Neural cell (in vitro differentiated cells): Measurements from ENCODE around the gene ZFYVE21. TPM values are rescaled to one million over a fixed set of nuclear protein-coding genes. Genes with fewer than 3 reads are reported as not detected.

Experiments
- H2AFZ ChIP-seq: fragments of 200-600, 300-800 bp; sonication (generic), shearing (Covaris generic); 2 replicates; pipeline ENCODE4 v1.6.0; 2014; ENCODE audit warnings: low read depth, mild to moderate bottlenecking, antibody characterized with exemption, low read length, moderate library complexity
- H3F3A ChIP-seq: fragments of 200-600 bp; shearing (Covaris generic); 2 replicates; pipeline ENCODE4 v1.6.1; 2016; ENCODE audit warnings: mild to moderate bottlenecking, moderate library complexity, mixed read lengths, antibody characterized with exemption, low read length; ENCODE audit not compliant: insufficient read depth, poor library complexity, severe bottlenecking
- H3K27ac ChIP-seq: fragments of 200-600, 300-800 bp; sonication (generic), shearing (Covaris generic); 2 replicates; pipeline ENCODE4 v1.5.1; 2014; ENCODE audit warnings: mild to moderate bottlenecking, low read length, moderate library complexity
- H3K27me3 ChIP-seq: fragments of 300-800, 200-600 bp; sonication (generic), shearing (Covaris generic); 2 replicates; pipeline ENCODE4 v1.6.0; 2014; ENCODE audit warnings: mild to moderate bottlenecking, low read depth, low read length, moderate library complexity; ENCODE audit not compliant: insufficient read depth
- H3K36me3 ChIP-seq: fragments of 300-800, 200-600 bp; sonication (generic), shearing (Covaris generic); 2 replicates; pipeline ENCODE4 v1.5.1; 2014; ENCODE audit warnings: mild to moderate bottlenecking, antibody characterized with exemption, low read length, moderate library complexity; ENCODE audit not compliant: insufficient read depth
- H3K4me2 ChIP-seq: fragments of 300-800, 200-600 bp; sonication (generic), shearing (Covaris generic); 2 replicates; pipeline ENCODE4 v1.6.0; 2014; ENCODE audit warnings: mild to moderate bottlenecking, low read length
- H3K4me3 ChIP-seq: fragments of 300-800, 200-600 bp; sonication (generic), shearing (Covaris generic); 2 replicates; pipeline ENCODE4 v1.5.1; 2014; ENCODE audit warnings: mild to moderate bottlenecking, low read length, moderate library complexity
- H3K79me2 ChIP-seq: fragments of 200-600 bp; shearing (Covaris generic); replicated peaks from 2 replicates; pipeline ENCODE4 v1.6.0; 2014; ENCODE audit warnings: mild to moderate bottlenecking, low read length, moderate library complexity; ENCODE audit not compliant: insufficient read depth
- H3K9ac ChIP-seq: fragments of 300-800, 200-600 bp; sonication (generic), shearing (Covaris generic); 2 replicates; pipeline ENCODE4 v1.6.1; 2016; ENCODE audit warnings: mild to moderate bottlenecking, low read length, mixed read lengths
- H3K9me2 ChIP-seq: fragments of 200-600 bp; shearing (Covaris generic); 2 replicates; pipeline ENCODE4 v1.6.1; 2016; ENCODE audit warnings: mild to moderate bottlenecking, low read length, mixed read lengths; ENCODE audit not compliant: insufficient read depth
- H3K9me3 ChIP-seq: fragments of 200-600, 300-800 bp; sonication (generic), shearing (Covaris generic); 2 replicates; pipeline ENCODE4 v1.6.1; 2016; ENCODE audit warnings: mild to moderate bottlenecking, mixed run types, low read length, moderate library complexity, mixed read lengths
- H4K20me1 ChIP-seq: fragments of 200-600 bp; shearing (Covaris generic); 2 replicates; pipeline ENCODE4 v1.6.1; 2016; ENCODE audit warnings: mild to moderate bottlenecking, mixed run types; ENCODE audit not compliant: insufficient read depth
- EP300 ChIP-seq: fragments of 450-650 bp; conservative IDR thresholded peaks from 2 replicates; pipeline ENCODE4 v1.6.1; 2014; ENCODE audit warnings: antibody characterized with exemption, mild to moderate bottlenecking, moderate library complexity; ENCODE audit not compliant: poor library complexity, severe bottlenecking
- EZH2 ChIP-seq: fragments of 200-600, 300-800 bp; shearing (Covaris generic), sonication (generic); IDR thresholded peaks from 2 replicates; pipeline ENCODE4 v1.6.1; 2014; ENCODE audit warnings: antibody characterized with exemption, low read length, borderline replicate concordance, mild to moderate bottlenecking; ENCODE audit not compliant: insufficient read depth, poor library complexity, severe bottlenecking
- MXI1 ChIP-seq: fragments of 450-650 bp; conservative IDR thresholded peaks from 2 replicates; pipeline ENCODE4 v1.6.1; 2014; ENCODE audit warnings: antibody characterized with exemption, mild to moderate bottlenecking; ENCODE audit not compliant: poor library complexity, severe bottlenecking
- POLR2AphosphoS5 ChIP-seq: IDR thresholded peaks from 2 replicates; pipeline ENCODE4 v1.6.1; 2012
- RAD21 ChIP-seq: fragments of 450-650 bp; conservative IDR thresholded peaks from 2 replicates; pipeline ENCODE4 v1.6.1; 2014; ENCODE audit warnings: antibody characterized with exemption, mild to moderate bottlenecking, moderate library complexity
- SMC3 ChIP-seq: fragments of 450-650 bp; conservative IDR thresholded peaks from 2 replicates; pipeline ENCODE4 v1.6.1; 2014; ENCODE audit warnings: antibody characterized with exemption, mild to moderate bottlenecking, moderate library complexity; ENCODE audit not compliant: poor library complexity
- TAF1 ChIP-seq: IDR thresholded peaks from 2 replicates; pipeline ENCODE4 v1.6.1; 2012; ENCODE audit warnings: low read depth
- polyA plus RNA-seq: library from polyadenylated mRNA; depleted of rRNA; stranded (reverse); fragments of >200 nt; gene quantifications from 2 replicates; pipeline ENCODE4 v1.2.3, GENCODE V29; 2014
- TF ChIP-seq, protein P1 (sequence below): IDR thresholded peaks from 2 replicates; pipeline ENCODE4 v1.6.1; 2012; ENCODE audit warnings: borderline replicate concordance
- TF ChIP-seq, protein P2 (sequence below): fragments of 450-650 bp; IDR thresholded peaks from 2 replicates; pipeline ENCODE4 v1.5.1; 2014; ENCODE audit warnings: antibody characterized with exemption, mild to moderate bottlenecking, moderate library complexity; ENCODE audit not compliant: poor library complexity, severe bottlenecking

Gene ZFYVE21
- polyA plus RNA-seq, 1 donor from 2014 or later, result 99.7 TPM

DNA sequence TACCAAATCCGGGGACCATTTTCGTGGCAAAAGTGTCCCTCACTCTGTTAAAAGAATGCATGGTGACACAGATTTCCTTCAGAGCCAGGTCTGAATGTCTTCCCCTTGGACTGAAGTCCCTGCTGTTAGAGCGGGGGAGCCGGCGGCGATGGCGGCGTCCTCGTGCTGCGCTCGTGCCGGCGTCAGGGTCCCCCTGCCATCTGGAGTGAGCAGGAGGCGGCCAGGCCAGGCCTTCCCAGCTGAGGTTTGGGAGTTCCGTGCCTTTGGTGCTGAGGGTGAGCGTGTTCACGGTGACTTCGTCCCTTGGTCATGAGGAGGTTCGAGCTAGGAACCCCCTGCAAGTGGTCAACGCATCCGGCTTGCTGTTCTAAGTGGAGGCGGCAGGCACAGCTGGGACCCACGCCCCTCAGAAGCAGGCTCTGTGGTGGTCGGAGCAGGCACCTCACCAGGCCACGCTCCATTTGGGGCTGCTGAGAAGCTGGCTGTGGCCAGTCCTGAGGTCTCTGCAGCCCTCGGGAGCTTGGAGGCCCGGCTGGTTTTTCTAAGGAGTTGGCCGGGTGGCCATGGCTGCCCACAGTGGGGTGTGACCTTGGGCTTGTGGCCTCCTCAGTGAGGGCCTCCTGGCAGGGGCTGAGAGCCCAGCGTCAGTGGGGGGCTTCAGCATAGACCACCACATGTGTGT is 9.5 kb downstream of the ZFYVE21 start:
- no peak overlapping the region for H3K9ac ChIP-seq
- no peaks in the 10 kb centered on the region for H3K27me3 ChIP-seq
- no peaks in the 10 kb centered on the region for H3F3A ChIP-seq
- no peak overlapping the region for H3K27ac ChIP-seq
- H3K9me2 ChIP-seq, result no peaks in the 10 kb centered on the region
- H3K79me2 ChIP-seq, result peaks cover 22% of the 10 kb centered on the region
- no peak overlapping the region for H2AFZ ChIP-seq
- TF ChIP-seq SMC3, result no peak
- no peak for TF ChIP-seq MXI1
- no peak for TF ChIP-seq TAF1
- no peak for TF ChIP-seq RAD21
- TF ChIP-seq, protein P1, sequence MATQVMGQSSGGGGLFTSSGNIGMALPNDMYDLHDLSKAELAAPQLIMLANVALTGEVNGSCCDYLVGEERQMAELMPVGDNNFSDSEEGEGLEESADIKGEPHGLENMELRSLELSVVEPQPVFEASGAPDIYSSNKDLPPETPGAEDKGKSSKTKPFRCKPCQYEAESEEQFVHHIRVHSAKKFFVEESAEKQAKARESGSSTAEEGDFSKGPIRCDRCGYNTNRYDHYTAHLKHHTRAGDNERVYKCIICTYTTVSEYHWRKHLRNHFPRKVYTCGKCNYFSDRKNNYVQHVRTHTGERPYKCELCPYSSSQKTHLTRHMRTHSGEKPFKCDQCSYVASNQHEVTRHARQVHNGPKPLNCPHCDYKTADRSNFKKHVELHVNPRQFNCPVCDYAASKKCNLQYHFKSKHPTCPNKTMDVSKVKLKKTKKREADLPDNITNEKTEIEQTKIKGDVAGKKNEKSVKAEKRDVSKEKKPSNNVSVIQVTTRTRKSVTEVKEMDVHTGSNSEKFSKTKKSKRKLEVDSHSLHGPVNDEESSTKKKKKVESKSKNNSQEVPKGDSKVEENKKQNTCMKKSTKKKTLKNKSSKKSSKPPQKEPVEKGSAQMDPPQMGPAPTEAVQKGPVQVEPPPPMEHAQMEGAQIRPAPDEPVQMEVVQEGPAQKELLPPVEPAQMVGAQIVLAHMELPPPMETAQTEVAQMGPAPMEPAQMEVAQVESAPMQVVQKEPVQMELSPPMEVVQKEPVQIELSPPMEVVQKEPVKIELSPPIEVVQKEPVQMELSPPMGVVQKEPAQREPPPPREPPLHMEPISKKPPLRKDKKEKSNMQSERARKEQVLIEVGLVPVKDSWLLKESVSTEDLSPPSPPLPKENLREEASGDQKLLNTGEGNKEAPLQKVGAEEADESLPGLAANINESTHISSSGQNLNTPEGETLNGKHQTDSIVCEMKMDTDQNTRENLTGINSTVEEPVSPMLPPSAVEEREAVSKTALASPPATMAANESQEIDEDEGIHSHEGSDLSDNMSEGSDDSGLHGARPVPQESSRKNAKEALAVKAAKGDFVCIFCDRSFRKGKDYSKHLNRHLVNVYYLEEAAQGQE, result no peak
- no peak for TF ChIP-seq POLR2AphosphoS5
- no peak for TF ChIP-seq EP300
- no peak for TF ChIP-seq EZH2
- TF ChIP-seq, protein P2, sequence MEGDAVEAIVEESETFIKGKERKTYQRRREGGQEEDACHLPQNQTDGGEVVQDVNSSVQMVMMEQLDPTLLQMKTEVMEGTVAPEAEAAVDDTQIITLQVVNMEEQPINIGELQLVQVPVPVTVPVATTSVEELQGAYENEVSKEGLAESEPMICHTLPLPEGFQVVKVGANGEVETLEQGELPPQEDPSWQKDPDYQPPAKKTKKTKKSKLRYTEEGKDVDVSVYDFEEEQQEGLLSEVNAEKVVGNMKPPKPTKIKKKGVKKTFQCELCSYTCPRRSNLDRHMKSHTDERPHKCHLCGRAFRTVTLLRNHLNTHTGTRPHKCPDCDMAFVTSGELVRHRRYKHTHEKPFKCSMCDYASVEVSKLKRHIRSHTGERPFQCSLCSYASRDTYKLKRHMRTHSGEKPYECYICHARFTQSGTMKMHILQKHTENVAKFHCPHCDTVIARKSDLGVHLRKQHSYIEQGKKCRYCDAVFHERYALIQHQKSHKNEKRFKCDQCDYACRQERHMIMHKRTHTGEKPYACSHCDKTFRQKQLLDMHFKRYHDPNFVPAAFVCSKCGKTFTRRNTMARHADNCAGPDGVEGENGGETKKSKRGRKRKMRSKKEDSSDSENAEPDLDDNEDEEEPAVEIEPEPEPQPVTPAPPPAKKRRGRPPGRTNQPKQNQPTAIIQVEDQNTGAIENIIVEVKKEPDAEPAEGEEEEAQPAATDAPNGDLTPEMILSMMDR, result no peak
- H3K9me3 ChIP-seq, result no peaks in the 10 kb centered on the region
- H3K4me2 ChIP-seq, result no peak overlapping the region
- no peaks in the 10 kb centered on the region for H3K36me3 ChIP-seq
- no peak overlapping the region for H3K4me3 ChIP-seq
- H4K20me1 ChIP-seq, result no peaks in the 10 kb centered on the region

DNA sequence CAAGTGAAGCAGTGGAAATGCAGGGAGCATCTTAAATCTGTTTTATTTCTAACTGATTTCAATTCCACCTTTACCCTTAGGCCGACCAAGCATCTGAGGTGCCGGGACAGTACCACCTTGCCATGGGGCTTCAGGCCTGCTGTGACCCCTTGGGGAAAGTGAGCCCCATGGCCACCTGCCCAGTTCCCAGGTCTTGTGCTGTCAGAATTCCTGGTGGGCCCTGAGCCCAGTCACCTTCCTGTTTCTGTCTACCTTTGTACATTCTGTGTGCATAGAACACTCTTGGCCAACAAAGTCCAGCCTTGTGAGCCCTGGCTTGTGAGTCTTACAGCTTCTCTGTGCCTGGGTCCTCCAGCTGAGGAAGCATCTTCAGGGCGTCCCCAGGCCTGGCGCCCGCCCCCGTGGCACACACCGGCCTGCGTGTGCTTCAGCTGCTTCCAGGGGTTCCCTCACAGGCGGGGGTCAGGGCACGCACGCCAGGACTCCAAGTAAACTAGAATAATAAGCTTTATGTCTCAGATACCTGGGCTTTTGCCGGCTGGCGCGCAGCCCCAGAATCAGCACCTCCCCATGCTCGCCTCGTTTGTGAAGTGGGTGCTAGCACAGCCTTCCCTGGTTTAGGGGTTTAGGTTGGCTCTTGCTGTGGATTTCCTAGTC is 10.3 kb downstream of the ZFYVE21 start:
- no peaks in the 10 kb centered on the region for H4K20me1 ChIP-seq
- no peaks in the 10 kb centered on the region for H3F3A ChIP-seq
- H3K27ac ChIP-seq, result no peak overlapping the region
- H3K27me3 ChIP-seq, result no peaks in the 10 kb centered on the region
- H3K9ac ChIP-seq, result no peak overlapping the region
- TF ChIP-seq POLR2AphosphoS5 (no peak), RAD21 (no peak), EZH2 (no peak), TAF1 (no peak), SMC3 (no peak), EP300 (no peak), MXI1 (no peak)
- TF ChIP-seq, protein P1, result no peak
- TF ChIP-seq, protein P2, result no peak
- no peaks in the 10 kb centered on the region for H3K9me3 ChIP-seq
- no peaks in the 10 kb centered on the region for H3K9me2 ChIP-seq
- peaks cover 17% of the 10 kb centered on the region for H3K79me2 ChIP-seq
- no peaks in the 10 kb centered on the region for H3K36me3 ChIP-seq
- no peak overlapping the region for H3K4me2 ChIP-seq
- no peak overlapping the region for H2AFZ ChIP-seq
- H3K4me3 ChIP-seq, result no peak overlapping the region
